ENCODE measurements around the gene ANGPTL2.

- TF ChIP-seq RXRA (IDR thresholded peaks at IDR 0.05) = no peak
- TF ChIP-seq, protein P1, sequence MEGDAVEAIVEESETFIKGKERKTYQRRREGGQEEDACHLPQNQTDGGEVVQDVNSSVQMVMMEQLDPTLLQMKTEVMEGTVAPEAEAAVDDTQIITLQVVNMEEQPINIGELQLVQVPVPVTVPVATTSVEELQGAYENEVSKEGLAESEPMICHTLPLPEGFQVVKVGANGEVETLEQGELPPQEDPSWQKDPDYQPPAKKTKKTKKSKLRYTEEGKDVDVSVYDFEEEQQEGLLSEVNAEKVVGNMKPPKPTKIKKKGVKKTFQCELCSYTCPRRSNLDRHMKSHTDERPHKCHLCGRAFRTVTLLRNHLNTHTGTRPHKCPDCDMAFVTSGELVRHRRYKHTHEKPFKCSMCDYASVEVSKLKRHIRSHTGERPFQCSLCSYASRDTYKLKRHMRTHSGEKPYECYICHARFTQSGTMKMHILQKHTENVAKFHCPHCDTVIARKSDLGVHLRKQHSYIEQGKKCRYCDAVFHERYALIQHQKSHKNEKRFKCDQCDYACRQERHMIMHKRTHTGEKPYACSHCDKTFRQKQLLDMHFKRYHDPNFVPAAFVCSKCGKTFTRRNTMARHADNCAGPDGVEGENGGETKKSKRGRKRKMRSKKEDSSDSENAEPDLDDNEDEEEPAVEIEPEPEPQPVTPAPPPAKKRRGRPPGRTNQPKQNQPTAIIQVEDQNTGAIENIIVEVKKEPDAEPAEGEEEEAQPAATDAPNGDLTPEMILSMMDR (IDR thresholded peaks at IDR 0.05; ENCODE audit: low read depth, low read length, missing input control) = no peak
Observed at GRCh38 chr9:127075624-127076372, 46.6 kb downstream of the ANGPTL2 start.
